Choroid plexus epithelial cell (primary cell): Measurements from ENCODE around the gene EPHB2.

Experiments
- DNase-seq: peaks from one replicate; pipeline ENCODE4 v3.0.0-alpha.2; 2010; ENCODE audit warnings: low read depth
- H3K4me3 ChIP-seq: 2 replicates; pipeline ENCODE4 v1.5.1; 2011; ENCODE audit warnings: low read depth, mild to moderate bottlenecking, control low read depth, low read length, moderate library complexity
- CTCF ChIP-seq: conservative IDR thresholded peaks from 2 replicates; pipeline ENCODE4 v1.5.1; 2011; ENCODE audit warnings: low read depth, mild to moderate bottlenecking, control low read depth, inconsistent platforms, low read length, moderate library complexity

The EPHB2 gene

DNA sequence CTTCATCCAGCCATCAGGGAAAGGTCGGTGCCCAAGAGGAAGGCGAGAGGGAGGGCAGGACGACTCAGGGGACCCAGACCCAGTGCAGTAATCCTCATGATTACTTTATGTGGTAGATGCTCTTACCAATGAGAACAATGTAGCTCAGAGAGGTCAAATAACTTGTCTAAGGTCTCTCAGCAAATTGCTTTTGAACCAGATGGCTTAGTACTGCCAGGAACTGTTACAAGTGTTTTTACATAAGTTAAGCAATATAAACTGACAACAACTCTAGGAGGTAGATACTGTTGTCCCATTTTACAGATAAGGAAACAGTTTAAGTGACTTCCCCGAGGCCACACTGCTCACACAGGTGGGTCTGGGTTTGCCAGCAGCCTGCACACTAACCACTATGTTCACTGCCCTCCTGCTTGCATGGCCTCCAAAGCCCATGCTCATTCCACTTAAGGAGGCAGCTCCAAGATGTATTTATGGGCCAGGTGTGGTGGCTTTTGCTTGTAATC, 150.3 kb downstream of the EPHB2 start:
- peak; percentile 34 for DNase-seq
- no peak for TF ChIP-seq CTCF
- no peak overlapping the region for H3K4me3 ChIP-seq

GRCh38 chr1:22861764-22862440, 151.3 kb downstream of the EPHB2 start:
- TF ChIP-seq CTCF, result peak; percentile 96
- DNase-seq, result peak; percentile 87
- no peak overlapping the region for H3K4me3 ChIP-seq

DNA sequence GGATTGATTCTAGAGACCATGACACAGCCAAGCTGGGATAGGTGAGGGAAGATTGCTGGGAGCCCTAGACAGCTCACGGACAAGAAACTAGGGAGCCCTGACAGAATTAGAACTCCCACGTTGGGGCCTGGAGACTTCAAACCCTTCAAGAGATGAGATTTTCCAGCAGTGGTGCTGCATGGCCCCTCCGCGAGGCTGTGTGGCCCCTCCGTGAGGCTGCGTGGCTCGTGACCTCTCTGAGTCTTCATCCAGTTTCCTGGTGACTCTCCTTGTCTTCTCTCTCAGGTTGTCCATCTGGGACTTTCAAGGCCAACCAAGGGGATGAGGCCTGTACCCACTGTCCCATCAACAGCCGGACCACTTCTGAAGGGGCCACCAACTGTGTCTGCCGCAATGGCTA, 152.1 kb downstream of the EPHB2 start:
- no peak for TF ChIP-seq CTCF
- DNase-seq, result no peak
- no peak overlapping the region for H3K4me3 ChIP-seq

GRCh38 chr1:22863766-22864165, 153.1 kb downstream of the EPHB2 start:
- TF ChIP-seq CTCF, result no peak
- H3K4me3 ChIP-seq, result no peak overlapping the region
- no peak for DNase-seq

GRCh38 chr1:22864886-22865285, 154.2 kb downstream of the EPHB2 start:
- no peak for TF ChIP-seq CTCF
- no peak overlapping the region for H3K4me3 ChIP-seq
- no peak for DNase-seq

GRCh38 chr1:22865736-22866135, 155.1 kb downstream of the EPHB2 start:
- DNase-seq, result no peak
- H3K4me3 ChIP-seq, result no peak overlapping the region
- TF ChIP-seq CTCF, result no peak

DNA sequence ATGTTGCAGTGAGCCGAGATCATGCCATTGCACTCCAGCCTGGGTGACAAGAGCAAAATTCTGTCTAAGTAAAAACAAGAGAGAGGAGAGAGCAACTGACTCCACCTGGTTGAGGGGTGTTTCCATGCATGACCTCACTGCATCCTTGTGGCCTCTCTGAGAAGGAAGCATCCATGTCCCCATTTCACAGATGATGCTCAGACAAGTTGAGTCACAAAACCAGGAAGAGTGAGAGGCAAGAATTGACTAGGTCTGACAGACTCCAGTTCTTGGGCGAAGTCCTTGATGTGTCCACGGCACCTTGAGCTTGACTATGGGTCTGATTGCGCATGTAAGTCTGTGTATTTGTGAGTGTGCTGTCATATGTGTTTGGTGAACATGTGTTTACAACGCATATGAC, 156.2 kb downstream of the EPHB2 start:
- DNase-seq, result no peak
- no peak overlapping the region for H3K4me3 ChIP-seq
- TF ChIP-seq CTCF, result no peak
